Activated B cell treated with CpG ODN at 0.5 μM for 24 hours (primary cell): Measurements from ENCODE around the gene CHAF1A. TPM values are rescaled to one million over a fixed set of nuclear protein-coding genes. Genes with fewer than 3 reads are reported as not detected.

Experiments used
- ATAC-seq: fragments of 200-7000 bp; cut with Tn5 transposase; one replicate; pipeline ENCODE4 v1.10.0; 2021; ENCODE audit warnings: low read depth, mild to moderate bottlenecking, moderate library complexity
- CTCF ChIA-PET: fragments of 350-600 bp; sonication (Branson Sonifier 250); formaldehyde crosslinking; loops from one replicate; lab custom pipeline; 2021; ENCODE audit warnings: antibody characterized with exemption; lab: Charles Lee
- POLR2A ChIA-PET: fragments of 350-600 bp; sonication (Branson Sonifier 250); formaldehyde crosslinking; loops from one replicate; lab custom pipeline; 2021; ENCODE audit warnings: antibody characterized with exemption; lab: Charles Lee
- DNase-seq: peaks from one replicate; pipeline ENCODE4 v3.0.0; 2022
- H3K27ac Mint-ChIP-seq: one replicate; pipeline ENCODE4 v1.8.0; 2020; ENCODE audit warnings: mixed read lengths
- H3K27me3 Mint-ChIP-seq: one replicate; pipeline ENCODE4 v1.8.0; 2021; ENCODE audit warnings: mixed read lengths
- H3K36me3 Mint-ChIP-seq: one replicate; pipeline ENCODE4 v1.8.0; 2021; ENCODE audit warnings: low read depth, mixed read lengths
- H3K4me1 Mint-ChIP-seq: one replicate; pipeline ENCODE4 v1.8.0; 2021; ENCODE audit warnings: mixed read lengths
- H3K4me3 Mint-ChIP-seq: one replicate; pipeline ENCODE4 v1.8.0; 2020; ENCODE audit warnings: mild to moderate bottlenecking, mixed read lengths
- H3K9me3 Mint-ChIP-seq: one replicate; pipeline ENCODE4 v1.8.0; 2020; ENCODE audit warnings: mixed read lengths
- intact Hi-C: fragments of 100-400 bp; cut with micrococcal nuclease; formaldehyde crosslinking; loops from one replicate; pipeline ENCODE4 v1.15.1; 2024
- total RNA-seq: library from RNA; stranded (reverse); gene quantifications from 2 replicates; pipeline ENCODE4 v1.2.3, GENCODE V29; 2022
- TF ChIP-seq, protein P1 (sequence below): fragments of 200-600 bp; IDR thresholded peaks from one replicate; pipeline ENCODE4 v1.8.0; 2022; ENCODE audit warnings: antibody characterized with exemption, mild to moderate bottlenecking

The CHAF1A gene
- total RNA-seq, 1 donor from 2014 or later = 19.2 TPM

DNA sequence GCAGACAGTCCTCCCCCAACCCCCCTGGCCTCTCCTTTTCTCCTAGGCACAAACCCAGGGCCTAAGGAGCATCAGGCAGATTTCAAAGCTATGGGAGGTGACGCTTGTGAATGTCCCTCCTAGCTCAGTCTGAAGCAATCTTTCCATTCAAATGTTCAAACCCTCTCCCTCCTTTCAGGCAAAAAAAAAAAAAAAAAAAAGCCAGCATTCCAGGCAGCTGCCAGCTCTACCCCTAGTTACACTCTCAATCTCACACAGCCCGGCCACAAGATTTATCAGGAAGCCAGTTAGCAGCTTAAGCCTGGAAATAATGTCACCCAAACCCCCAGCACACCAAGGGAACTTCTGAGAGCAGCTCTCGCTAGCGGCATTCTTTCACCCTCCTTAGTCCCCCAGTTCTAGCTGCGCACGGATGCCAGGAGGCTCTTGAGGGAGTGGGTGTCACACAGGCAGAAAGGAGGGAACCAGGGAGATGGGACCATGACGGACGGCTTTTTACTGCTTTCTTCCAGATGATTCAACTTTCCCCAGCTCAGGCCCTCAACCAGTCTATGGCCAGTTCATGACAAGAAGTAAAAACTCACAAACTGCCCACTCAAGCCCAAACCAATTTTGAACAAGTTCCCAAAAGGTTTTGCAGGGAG, 8.4 kb upstream of the CHAF1A start:
- Mint-ChIP-seq H3K27me3 (no peaks in the 10 kb centered on the region), H3K4me1 (peaks cover 50% of the 10 kb centered on the region), H3K36me3 (peaks cover 45% of the 10 kb centered on the region), H3K4me3 (no peak overlapping the region), H3K9me3 (no peaks in the 10 kb centered on the region), H3K27ac (no peak overlapping the region)
- no peak for DNase-seq
- TF ChIP-seq, protein P1, sequence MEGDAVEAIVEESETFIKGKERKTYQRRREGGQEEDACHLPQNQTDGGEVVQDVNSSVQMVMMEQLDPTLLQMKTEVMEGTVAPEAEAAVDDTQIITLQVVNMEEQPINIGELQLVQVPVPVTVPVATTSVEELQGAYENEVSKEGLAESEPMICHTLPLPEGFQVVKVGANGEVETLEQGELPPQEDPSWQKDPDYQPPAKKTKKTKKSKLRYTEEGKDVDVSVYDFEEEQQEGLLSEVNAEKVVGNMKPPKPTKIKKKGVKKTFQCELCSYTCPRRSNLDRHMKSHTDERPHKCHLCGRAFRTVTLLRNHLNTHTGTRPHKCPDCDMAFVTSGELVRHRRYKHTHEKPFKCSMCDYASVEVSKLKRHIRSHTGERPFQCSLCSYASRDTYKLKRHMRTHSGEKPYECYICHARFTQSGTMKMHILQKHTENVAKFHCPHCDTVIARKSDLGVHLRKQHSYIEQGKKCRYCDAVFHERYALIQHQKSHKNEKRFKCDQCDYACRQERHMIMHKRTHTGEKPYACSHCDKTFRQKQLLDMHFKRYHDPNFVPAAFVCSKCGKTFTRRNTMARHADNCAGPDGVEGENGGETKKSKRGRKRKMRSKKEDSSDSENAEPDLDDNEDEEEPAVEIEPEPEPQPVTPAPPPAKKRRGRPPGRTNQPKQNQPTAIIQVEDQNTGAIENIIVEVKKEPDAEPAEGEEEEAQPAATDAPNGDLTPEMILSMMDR = no peak
- intact Hi-C loops = no loop called here
- ATAC-seq = no peak
- POLR2A ChIA-PET = interaction anchor here (0.6 kb wide), 1 partner anchor 16 kb away, joined by 4 read pairs; no protein-coding TSS in a partner anchor
- CTCF ChIA-PET = interaction anchor here (0.7 to 2.2 kb wide), 5 partner anchors 8 to 42 kb away, joined by 3 to 7 read pairs (median 5); partner anchors contain the start of gene CHAF1A

DNA sequence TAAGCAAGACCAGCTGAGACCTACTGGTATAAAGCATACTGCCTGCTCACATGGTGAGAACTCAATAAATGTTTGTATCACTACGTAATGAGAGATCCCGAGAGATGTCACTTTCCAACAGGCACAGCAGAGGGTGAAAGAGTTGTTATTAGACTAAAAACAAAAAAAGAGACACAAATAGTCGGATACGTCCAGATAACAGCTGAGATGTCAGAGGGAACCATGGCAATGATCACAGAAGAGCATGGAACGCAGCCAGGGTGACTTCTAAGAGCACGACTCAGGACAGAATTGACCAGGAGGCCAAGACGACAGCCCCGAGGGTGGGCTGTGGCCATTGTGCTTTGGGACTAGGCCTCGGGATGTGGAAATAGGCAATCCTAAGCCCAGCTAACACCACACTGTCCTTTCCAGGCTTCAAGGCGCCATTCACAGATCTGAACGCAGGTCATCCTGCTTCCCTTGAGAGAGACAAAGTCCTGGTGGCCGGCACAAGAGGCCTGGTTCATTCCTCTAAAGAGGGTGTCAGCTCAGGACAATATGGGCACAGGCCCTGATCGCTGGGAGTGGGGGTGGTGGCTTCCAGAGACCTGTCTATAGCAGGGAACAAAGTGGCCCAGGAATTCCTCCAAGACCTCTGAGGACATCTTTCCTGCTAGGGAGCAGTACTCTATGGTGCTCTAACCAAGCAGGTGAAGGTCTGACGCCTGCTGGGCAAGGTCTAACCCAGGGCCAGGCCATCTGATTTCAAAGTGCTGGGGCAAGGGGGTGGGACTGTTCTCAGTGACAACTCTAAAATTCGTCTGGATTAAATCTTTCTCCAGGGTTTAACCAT, 5.3 kb upstream of the CHAF1A start:
- ChIA-PET CTCF (interaction anchor here (1.3 kb wide), 1 partner anchor 21 kb away, joined by 4 read pairs; no protein-coding TSS in a partner anchor), POLR2A (no interaction called here)
- Mint-ChIP-seq H3K4me3 (no peak overlapping the region), H3K27ac (no peak overlapping the region), H3K27me3 (no peaks in the 10 kb centered on the region), H3K9me3 (no peaks in the 10 kb centered on the region), H3K4me1 (peaks cover 59% of the 10 kb centered on the region), H3K36me3 (peaks cover 33% of the 10 kb centered on the region)
- intact Hi-C loops = no loop called here
- ATAC-seq = no peak
- TF ChIP-seq, protein P1 = no peak
- no peak for DNase-seq

DNA sequence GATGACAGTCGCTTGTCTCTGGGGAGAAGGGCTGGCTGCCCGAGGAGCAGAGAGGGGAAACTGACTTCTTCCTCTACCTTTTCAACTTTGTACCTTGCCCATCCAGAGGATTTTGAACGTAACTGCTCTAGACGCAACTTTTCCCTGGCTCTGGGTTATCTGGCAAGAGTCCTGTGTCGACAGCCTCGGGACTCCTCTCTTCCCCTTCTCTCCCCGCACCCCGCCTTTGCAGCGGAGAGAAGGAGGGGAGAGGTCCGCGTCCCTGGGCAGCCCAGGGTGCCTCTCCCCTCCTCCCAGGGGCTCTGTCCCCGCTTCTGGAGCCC, 2.7 kb upstream of the CHAF1A start:
- Mint-ChIP-seq H3K4me1 (peaks cover 59% of the 10 kb centered on the region), H3K27ac (peak overlapping the region; percentile 81), H3K27me3 (no peaks in the 10 kb centered on the region), H3K36me3 (peaks cover 25% of the 10 kb centered on the region), H3K4me3 (peak overlapping the region; percentile 88), H3K9me3 (no peaks in the 10 kb centered on the region)
- DNase-seq = no peak
- intact Hi-C loops = loop anchor here (1.0 to 10.0 kb wide), 9 partner anchors 20 to 892 kb away; partner anchors contain the start of genes APBA3, EEF2, FZR1 and MRPL54
- CTCF ChIA-PET = interaction anchor here (1.0 to 1.8 kb wide), 8 partner anchors 9 to 133 kb away, joined by 3 to 31 read pairs (median 6); no protein-coding TSS in a partner anchor
- ATAC-seq = peak; percentile 2
- POLR2A ChIA-PET = interaction anchor here (0.9 to 2.9 kb wide), 8 partner anchors 13 to 637 kb away, joined by 3 to 20 read pairs (median 4); partner anchors contain the start of gene MPND
- TF ChIP-seq, protein P1 = no peak

DNA sequence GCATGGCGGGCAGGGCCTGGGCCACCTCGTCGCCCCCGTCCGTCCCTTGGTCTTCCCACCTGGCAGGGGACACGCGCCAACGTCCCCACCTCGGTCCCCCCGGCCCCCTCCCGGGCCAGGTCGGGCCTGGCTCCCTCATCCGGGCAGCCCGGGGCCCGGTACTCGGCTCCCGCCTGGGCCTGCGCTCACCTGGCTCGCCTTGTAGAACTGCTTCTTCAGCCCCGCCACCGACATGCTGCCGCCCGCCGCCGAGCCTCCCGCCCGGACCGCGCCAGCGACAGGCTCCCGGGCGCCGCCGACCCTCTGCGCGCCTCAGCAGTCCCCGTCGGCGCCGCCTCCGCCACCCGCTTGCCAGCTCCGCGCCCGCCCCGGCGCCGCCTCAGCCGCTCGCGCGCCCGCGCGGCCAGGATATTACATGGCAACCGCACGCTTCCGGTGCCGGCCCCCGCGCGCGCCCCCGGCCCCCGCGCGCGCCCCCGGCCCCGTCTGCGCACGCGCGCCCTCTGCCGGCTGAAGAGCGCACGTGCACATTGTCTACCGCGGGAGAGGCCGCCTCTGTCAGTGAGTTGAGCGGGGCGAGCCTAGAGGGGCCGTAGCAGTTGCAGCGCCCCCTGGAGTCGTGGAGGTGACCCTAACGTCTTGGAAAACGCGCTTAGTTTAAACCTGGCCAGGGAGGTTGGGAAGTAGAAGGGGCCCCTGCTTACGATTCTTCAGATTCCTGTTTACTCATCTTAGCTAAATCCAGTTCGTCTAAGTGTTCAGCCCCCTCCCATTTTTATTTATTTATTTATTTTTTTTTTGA, 2.1 kb upstream of the CHAF1A start, which contains the start of gene SH3GL1:
TSS of gene SH3GL1 (minus strand) at position 413 of the 802 bp plus-strand sequence. CDS start at position 234, 179 bp downstream.
- ATAC-seq (peak; percentile 65), DNase-seq (peak; percentile 95)
- Mint-ChIP-seq H3K27ac (peak within 1 kb of the TSS; percentile 91), H3K4me3 (peak within 1 kb of the TSS; percentile 88), H3K9me3 (no peaks in the 10 kb centered on the region), H3K36me3 (peaks cover 21% of the 10 kb centered on the region), H3K4me1 (peaks cover 59% of the 10 kb centered on the region), H3K27me3 (no peaks in the 10 kb centered on the region)
- TF ChIP-seq, protein P1 = peak; percentile 58
- ChIA-PET CTCF (interaction anchor here (1.0 to 1.8 kb wide), 8 partner anchors 10 to 133 kb away, joined by 3 to 31 read pairs (median 6); no protein-coding TSS in a partner anchor), POLR2A (interaction anchor here (0.5 to 2.9 kb wide), 11 partner anchors 13 to 1263 kb away, joined by 3 to 20 read pairs (median 4); partner anchors contain the start of genes MPND and YJU2)
- intact Hi-C loops = loop anchor here (1.0 to 10.0 kb wide), 9 partner anchors 21 to 893 kb away; partner anchors contain the start of genes APBA3, EEF2, FZR1 and MRPL54
